Measurements from ENCODE around the gene NCF4. TPM values are rescaled to one million over a fixed set of nuclear protein-coding genes. Genes with fewer than 3 reads are reported as not detected.

Gene NCF4
- total and polyA plus RNA-seq, 11 donors = 1.9 to 33.3 (median 4.5) TPM

DNA sequence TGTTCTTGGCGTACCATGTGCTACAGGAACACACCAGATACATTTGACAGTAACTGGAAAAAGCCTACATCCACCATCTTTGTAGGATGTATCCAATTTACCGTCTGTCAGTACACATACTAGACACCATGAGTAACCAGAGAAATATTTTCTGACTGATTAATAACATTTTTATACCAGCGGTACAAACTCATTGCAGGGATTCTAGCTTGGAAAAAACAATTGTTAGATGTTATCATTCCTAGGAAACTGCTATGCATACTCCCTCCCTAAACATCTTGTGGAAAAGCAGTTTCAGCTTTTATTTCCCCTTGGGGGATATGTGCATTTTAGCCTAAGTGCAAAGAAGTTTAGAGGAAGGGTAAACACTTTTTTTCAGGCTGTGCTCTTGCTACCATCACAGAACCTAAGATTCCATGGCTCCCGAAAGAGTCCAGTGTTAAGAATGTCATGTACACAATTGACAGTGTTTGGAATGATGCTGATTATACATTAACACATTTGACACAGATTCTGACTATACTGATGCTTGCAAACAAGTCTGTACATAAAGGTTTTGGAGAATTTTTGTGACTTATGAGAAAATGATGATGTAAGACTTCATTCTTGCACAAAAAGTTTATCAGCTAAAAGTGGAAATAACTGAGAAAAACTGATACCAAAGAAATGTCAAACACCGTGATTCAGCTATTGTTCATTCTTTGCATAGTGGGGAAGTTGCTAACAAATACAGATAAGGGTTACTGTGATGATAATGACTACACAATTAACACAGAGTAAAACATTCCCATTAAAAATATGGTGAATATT, 23.7 kb downstream of the NCF4 start:
- Histone ChIP-seq H3K27ac (peak overlapping the region in 1 of 12 donors; percentile 42), H3K36me3 (no peaks in the 10 kb centered on the region), H3K9me3 (peaks cover 0 to 32% (median 19%) of the 10 kb centered on the region in 12 donors), H3K4me1 (peaks cover 0 to 16% (median 0%) of the 10 kb centered on the region in 12 donors), H3K27me3 (peaks cover 0 to 14% (median 0%) of the 10 kb centered on the region in 9 donors), H3K4me3 (no peak overlapping the region)
- DNase-seq (no peak), ATAC-seq (no peak)
- intact Hi-C loops (cut with DNase I) = no loop called here
- no peak for TF ChIP-seq POLR2A (IDR thresholded peaks at IDR 0.05)
- TF ChIP-seq, protein P1, sequence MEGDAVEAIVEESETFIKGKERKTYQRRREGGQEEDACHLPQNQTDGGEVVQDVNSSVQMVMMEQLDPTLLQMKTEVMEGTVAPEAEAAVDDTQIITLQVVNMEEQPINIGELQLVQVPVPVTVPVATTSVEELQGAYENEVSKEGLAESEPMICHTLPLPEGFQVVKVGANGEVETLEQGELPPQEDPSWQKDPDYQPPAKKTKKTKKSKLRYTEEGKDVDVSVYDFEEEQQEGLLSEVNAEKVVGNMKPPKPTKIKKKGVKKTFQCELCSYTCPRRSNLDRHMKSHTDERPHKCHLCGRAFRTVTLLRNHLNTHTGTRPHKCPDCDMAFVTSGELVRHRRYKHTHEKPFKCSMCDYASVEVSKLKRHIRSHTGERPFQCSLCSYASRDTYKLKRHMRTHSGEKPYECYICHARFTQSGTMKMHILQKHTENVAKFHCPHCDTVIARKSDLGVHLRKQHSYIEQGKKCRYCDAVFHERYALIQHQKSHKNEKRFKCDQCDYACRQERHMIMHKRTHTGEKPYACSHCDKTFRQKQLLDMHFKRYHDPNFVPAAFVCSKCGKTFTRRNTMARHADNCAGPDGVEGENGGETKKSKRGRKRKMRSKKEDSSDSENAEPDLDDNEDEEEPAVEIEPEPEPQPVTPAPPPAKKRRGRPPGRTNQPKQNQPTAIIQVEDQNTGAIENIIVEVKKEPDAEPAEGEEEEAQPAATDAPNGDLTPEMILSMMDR (IDR thresholded peaks at IDR 0.05) = no peak
- 49 to 69% (median 58%) methylated on average over 5 of the region's 5 CpGs for WGBS, 4 donors

- DNase-seq (no peak), ATAC-seq (no peak)
- H3K36me3 ChIP-seq = no peaks in the 10 kb centered on the region
- intact Hi-C loops (cut with DNase I) = no loop called here
- peaks cover 0 to 16% (median 0%) of the 10 kb centered on the region in 12 donors for H3K4me1 ChIP-seq
- 76 to 85% (median 79%) methylated on average over 7 of the region's 7 CpGs for WGBS, 4 donors
- H3K9me3 ChIP-seq = peaks cover 0 to 29% (median 18%) of the 10 kb centered on the region in 12 donors
- TF ChIP-seq, protein P1 (IDR thresholded peaks at IDR 0.05) = no peak
- no peak for TF ChIP-seq POLR2A (IDR thresholded peaks at IDR 0.05)
- no peak overlapping the region for H3K4me3 ChIP-seq
- peaks cover 0 to 14% (median 0%) of the 10 kb centered on the region in 9 donors for H3K27me3 ChIP-seq
- peak overlapping the region in 1 of 12 donors; percentile 42 for H3K27ac ChIP-seq
Observed at GRCh38 chr22:36885474-36885873, 24.7 kb downstream of the NCF4 start.

- Histone ChIP-seq H3K36me3 (no peaks in the 10 kb centered on the region), H3K9me3 (peaks cover 0 to 24% (median 15%) of the 10 kb centered on the region in 12 donors), H3K4me3 (no peak overlapping the region), H3K4me1 (peaks cover 0 to 17% (median 0%) of the 10 kb centered on the region in 12 donors), H3K27me3 (peaks cover 0 to 14% (median 0%) of the 10 kb centered on the region in 9 donors), H3K27ac (no peak overlapping the region)
- intact Hi-C loops (cut with DNase I) = no loop called here
- TF ChIP-seq, protein P1 (IDR thresholded peaks at IDR 0.05) = no peak
- TF ChIP-seq POLR2A (IDR thresholded peaks at IDR 0.05) = no peak
- 84 to 94% (median 90%) methylated on average over 4 of the region's 4 CpGs for WGBS, 4 donors
- ATAC-seq (no peak), DNase-seq (no peak)
Observed at GRCh38 chr22:36886016-36886415, 25.2 kb downstream of the NCF4 start.

- Histone ChIP-seq H3K4me1 (peaks cover 0 to 26% (median 0%) of the 10 kb centered on the region in 12 donors), H3K27me3 (peaks cover 0 to 14% (median 0%) of the 10 kb centered on the region in 9 donors), H3K36me3 (no peaks in the 10 kb centered on the region), H3K4me3 (no peak overlapping the region), H3K9me3 (peaks cover 0 to 13% (median 4%) of the 10 kb centered on the region in 12 donors), H3K27ac (no peak overlapping the region)
- intact Hi-C loops (cut with DNase I) = no loop called here
- TF ChIP-seq POLR2A (IDR thresholded peaks at IDR 0.05) = no peak
- TF ChIP-seq, protein P1 (IDR thresholded peaks at IDR 0.05) = no peak
- DNase-seq = no peak
- ATAC-seq = no peak
- WGBS, 4 donors = 73 to 81% (median 79%) methylated on average over 4 of the region's 4 CpGs
Observed at GRCh38 chr22:36887162-36887561, 26.4 kb downstream of the NCF4 start.
